HepG2 (cell line): ENCODE data around the gene VARS2. TPM values are rescaled to one million over a fixed set of nuclear protein-coding genes. Genes with fewer than 3 reads are reported as not detected.
A peak's percentile ranks its signal among the peaks of the same experiment; 100 is the strongest.

ENCODE experiments used
- ARID3A ChIP-seq: IDR thresholded peaks from 2 replicates; pipeline ENCODE4 v1.6.1; 2012; ENCODE audit warnings: low read depth, low read length, improper control_type of control experiment
- CENPT ChIP-seq: sonication (generic); formaldehyde crosslinking; IDR thresholded peaks from 2 replicates; pipeline ENCODE4 v1.8.0; 2022; ENCODE audit warnings: low read depth, mild to moderate bottlenecking, moderate library complexity, missing genetic modification reagents
- DNMT3B ChIP-seq: conservative IDR thresholded peaks from 2 replicates; pipeline ENCODE4 v1.6.1; 2016; ENCODE audit warnings: missing biosample characterization, control low read depth
- IKZF5 ChIP-seq: IDR thresholded peaks from 2 replicates; pipeline ENCODE4 v1.6.1; 2018; ENCODE audit warnings: missing genetic modification reagents, mild to moderate bottlenecking, missing compliant biosample characterization
- POLR2AphosphoS2 ChIP-seq: IDR thresholded peaks from 2 replicates; pipeline ENCODE4 v1.6.1; 2011; ENCODE audit warnings: low read depth, low read length, improper control_type of control experiment
- SAFB2 ChIP-seq: sonication (generic); formaldehyde crosslinking; IDR thresholded peaks from 2 replicates; pipeline ENCODE4 v1.5.1; 2020; ENCODE audit warnings: missing genetic modification reagents, low read depth, mild to moderate bottlenecking, borderline replicate concordance
- TOPORS ChIP-seq: sonication (generic); formaldehyde crosslinking; IDR thresholded peaks from 2 replicates; pipeline ENCODE4 v1.8.0; 2023; ENCODE audit warnings: mild to moderate bottlenecking, missing genetic modification reagents
- ZFP82 ChIP-seq: sonication (generic); formaldehyde crosslinking; IDR thresholded peaks from 2 replicates; pipeline ENCODE4 v1.5.1; 2020; ENCODE audit warnings: mild to moderate bottlenecking, missing genetic modification reagents, borderline replicate concordance
- ZFP90 ChIP-seq: sonication (generic); formaldehyde crosslinking; IDR thresholded peaks from 2 replicates; pipeline ENCODE4 v1.8.0; 2022; ENCODE audit warnings: missing genetic modification reagents, mild to moderate bottlenecking, inconsistent platforms, borderline replicate concordance
- ZNF251 ChIP-seq: sonication (generic); formaldehyde crosslinking; IDR thresholded peaks from 2 replicates; pipeline ENCODE4 v1.9.0; 2021; ENCODE audit warnings: mild to moderate bottlenecking, missing genetic modification reagents
- ZNF484 ChIP-seq: sonication (generic); formaldehyde crosslinking; IDR thresholded peaks from 2 replicates; pipeline ENCODE4 v1.5.1; 2020; ENCODE audit warnings: mild to moderate bottlenecking, low read depth, missing genetic modification reagents, borderline replicate concordance
- ZNF790 ChIP-seq: sonication (generic); formaldehyde crosslinking; IDR thresholded peaks from 2 replicates; pipeline ENCODE4 v1.8.0; 2022; ENCODE audit warnings: missing genetic modification reagents, mild to moderate bottlenecking, borderline replicate concordance
- polyA plus RNA-seq, 8 experiments: library from polyadenylated mRNA; depleted of rRNA in 3 of 8; stranded (reverse) in 7 of 8; unstranded in 1 of 8; fragments of >200 nt; fragmentation: Illumina TruSeq in 4 of 8; extraction: Trizol in 4 of 8; gene quantifications; 2 replicates each; pipeline versions ENCODE4 v1.2.1 to v1.2.3, GENCODE V29; 2011 to 2016; ENCODE audit warnings: low read depth in 4 of 8, missing spikeins in 1 of 8, mixed read lengths in 1 of 8; ENCODE audit not compliant: insufficient read depth in 1 of 8
- total RNA-seq, 5 experiments: library from RNA; depleted of rRNA; stranded (reverse); fragments of >200 nt; fragmentation: Illumina TruSeq; extraction: Trizol; gene quantifications; 2 replicates each; pipeline ENCODE4 v1.2.3, GENCODE V29; 2016; ENCODE audit warnings: low read depth in 1 of 5
- TF ChIP-seq, protein P1 (sequence below): sonication (generic); formaldehyde crosslinking; IDR thresholded peaks from 2 replicates; pipeline ENCODE4 v1.5.0; 2020; ENCODE audit warnings: mild to moderate bottlenecking, missing genetic modification reagents, borderline replicate concordance
- TF ChIP-seq, protein P2 (sequence below): sonication (generic); formaldehyde crosslinking; IDR thresholded peaks from 2 replicates; pipeline ENCODE4 v1.4.0; 2020; ENCODE audit warnings: low read depth, mild to moderate bottlenecking, missing genetic modification reagents
- TF ChIP-seq, protein P3 (sequence below): sonication (generic); formaldehyde crosslinking; IDR thresholded peaks from 2 replicates; pipeline ENCODE4 v1.5.0; 2020; ENCODE audit warnings: mild to moderate bottlenecking, missing genetic modification reagents, borderline replicate concordance
- TF ChIP-seq, protein P4 (sequence below): sonication (generic); formaldehyde crosslinking; IDR thresholded peaks from 2 replicates; pipeline ENCODE4 v1.5.0; 2020; ENCODE audit warnings: missing genetic modification reagents

Gene VARS2
- total and polyA plus RNA-seq, 2 of the 13 experiments (the other 11 are each of a cell fraction or from before 2014, with no cell fraction given) = 61.8 to 71.8 TPM

GRCh38 chr6:30885999-30886896 is 27.8 kb upstream of the VARS2 start (continued):
- TF ChIP-seq, protein P1, sequence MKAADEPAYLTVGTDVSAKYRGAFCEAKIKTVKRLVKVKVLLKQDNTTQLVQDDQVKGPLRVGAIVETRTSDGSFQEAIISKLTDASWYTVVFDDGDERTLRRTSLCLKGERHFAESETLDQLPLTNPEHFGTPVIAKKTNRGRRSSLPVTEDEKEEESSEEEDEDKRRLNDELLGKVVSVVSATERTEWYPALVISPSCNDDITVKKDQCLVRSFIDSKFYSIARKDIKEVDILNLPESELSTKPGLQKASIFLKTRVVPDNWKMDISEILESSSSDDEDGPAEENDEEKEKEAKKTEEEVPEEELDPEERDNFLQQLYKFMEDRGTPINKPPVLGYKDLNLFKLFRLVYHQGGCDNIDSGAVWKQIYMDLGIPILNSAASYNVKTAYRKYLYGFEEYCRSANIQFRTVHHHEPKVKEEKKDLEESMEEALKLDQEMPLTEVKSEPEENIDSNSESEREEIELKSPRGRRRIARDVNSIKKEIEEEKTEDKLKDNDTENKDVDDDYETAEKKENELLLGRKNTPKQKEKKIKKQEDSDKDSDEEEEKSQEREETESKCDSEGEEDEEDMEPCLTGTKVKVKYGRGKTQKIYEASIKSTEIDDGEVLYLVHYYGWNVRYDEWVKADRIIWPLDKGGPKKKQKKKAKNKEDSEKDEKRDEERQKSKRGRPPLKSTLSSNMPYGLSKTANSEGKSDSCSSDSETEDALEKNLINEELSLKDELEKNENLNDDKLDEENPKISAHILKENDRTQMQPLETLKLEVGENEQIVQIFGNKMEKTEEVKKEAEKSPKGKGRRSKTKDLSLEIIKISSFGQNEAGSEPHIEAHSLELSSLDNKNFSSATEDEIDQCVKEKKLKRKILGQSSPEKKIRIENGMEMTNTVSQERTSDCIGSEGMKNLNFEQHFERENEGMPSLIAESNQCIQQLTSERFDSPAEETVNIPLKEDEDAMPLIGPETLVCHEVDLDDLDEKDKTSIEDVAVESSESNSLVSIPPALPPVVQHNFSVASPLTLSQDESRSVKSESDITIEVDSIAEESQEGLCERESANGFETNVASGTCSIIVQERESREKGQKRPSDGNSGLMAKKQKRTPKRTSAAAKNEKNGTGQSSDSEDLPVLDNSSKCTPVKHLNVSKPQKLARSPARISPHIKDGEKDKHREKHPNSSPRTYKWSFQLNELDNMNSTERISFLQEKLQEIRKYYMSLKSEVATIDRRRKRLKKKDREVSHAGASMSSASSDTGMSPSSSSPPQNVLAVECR (CRISPR knock-in tag) = peak; percentile 43; the same call in 1 of the 2 replicates
- TF ChIP-seq ZNF484 (CRISPR knock-in tag) = no peak
- TF ChIP-seq ARID3A = no peak
- 0 out of 2 replicates have a peak, but pooled peaks have one; percentile 41 for TF ChIP-seq ZNF790 (CRISPR knock-in tag)
- TF ChIP-seq CENPT (CRISPR knock-in tag) = no peak
- TF ChIP-seq, protein P2, sequence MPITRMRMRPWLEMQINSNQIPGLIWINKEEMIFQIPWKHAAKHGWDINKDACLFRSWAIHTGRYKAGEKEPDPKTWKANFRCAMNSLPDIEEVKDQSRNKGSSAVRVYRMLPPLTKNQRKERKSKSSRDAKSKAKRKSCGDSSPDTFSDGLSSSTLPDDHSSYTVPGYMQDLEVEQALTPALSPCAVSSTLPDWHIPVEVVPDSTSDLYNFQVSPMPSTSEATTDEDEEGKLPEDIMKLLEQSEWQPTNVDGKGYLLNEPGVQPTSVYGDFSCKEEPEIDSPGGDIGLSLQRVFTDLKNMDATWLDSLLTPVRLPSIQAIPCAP (CRISPR knock-in tag) = no peak
- TF ChIP-seq, protein P3, sequence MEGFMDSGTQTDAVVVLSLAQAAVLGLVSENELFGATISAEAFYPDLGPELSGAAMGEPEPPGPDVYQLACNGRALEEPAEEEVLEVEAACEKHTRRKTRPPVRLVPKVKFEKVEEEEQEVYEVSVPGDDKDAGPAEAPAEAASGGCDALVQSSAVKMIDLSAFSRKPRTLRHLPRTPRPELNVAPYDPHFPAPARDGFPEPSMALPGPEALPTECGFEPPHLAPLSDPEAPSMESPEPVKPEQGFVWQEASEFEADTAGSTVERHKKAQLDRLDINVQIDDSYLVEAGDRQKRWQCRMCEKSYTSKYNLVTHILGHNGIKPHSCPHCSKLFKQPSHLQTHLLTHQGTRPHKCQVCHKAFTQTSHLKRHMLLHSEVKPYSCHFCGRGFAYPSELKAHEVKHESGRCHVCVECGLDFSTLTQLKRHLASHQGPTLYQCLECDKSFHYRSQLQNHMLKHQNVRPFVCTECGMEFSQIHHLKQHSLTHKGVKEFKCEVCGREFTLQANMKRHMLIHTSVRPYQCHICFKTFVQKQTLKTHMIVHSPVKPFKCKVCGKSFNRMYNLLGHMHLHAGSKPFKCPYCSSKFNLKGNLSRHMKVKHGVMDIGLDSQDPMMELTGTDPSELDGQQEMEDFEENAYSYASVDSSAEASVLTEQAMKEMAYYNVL (CRISPR knock-in tag) = no peak
- TF ChIP-seq ZFP90 = 0 out of 2 replicates have a peak, but pooled peaks have one; percentile 58
- peak; percentile 50 for TF ChIP-seq IKZF5 (CRISPR knock-in tag)
- no peak for TF ChIP-seq DNMT3B
- TF ChIP-seq SAFB2 (CRISPR knock-in tag) = 0 out of 2 replicates have a peak, but pooled peaks have one; percentile 25
- TF ChIP-seq POLR2AphosphoS2 = no peak
- TF ChIP-seq, protein P4, sequence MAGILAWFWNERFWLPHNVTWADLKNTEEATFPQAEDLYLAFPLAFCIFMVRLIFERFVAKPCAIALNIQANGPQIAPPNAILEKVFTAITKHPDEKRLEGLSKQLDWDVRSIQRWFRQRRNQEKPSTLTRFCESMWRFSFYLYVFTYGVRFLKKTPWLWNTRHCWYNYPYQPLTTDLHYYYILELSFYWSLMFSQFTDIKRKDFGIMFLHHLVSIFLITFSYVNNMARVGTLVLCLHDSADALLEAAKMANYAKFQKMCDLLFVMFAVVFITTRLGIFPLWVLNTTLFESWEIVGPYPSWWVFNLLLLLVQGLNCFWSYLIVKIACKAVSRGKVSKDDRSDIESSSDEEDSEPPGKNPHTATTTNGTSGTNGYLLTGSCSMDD (CRISPR knock-in tag) = no peak
- TF ChIP-seq TOPORS = no peak
- no peak for TF ChIP-seq ZFP82 (CRISPR knock-in tag)
- no peak for TF ChIP-seq ZNF251 (CRISPR knock-in tag)
